ENCODE data around the gene TCF19. TPM values are rescaled to one million over a fixed set of nuclear protein-coding genes. Genes with fewer than 3 reads are reported as not detected.

The TCF19 gene
- total and polyA plus RNA-seq, 2 donors (not counting 3 experiments of a cell fraction or from before 2014, with no cell fraction given), result 13.9 to 31.7 TPM

GRCh38 chr6:31125586-31126363 lies 32.6 kb upstream of the TCF19 start:
- Histone ChIP-seq H3K79me2 (ENCODE audit: control insufficient read depth, insufficient read depth, low read length) (no peaks in the 10 kb centered on the region), H2AFZ (ENCODE audit: low read depth, low read length) (no peak overlapping the region), H3K4me1 (ENCODE audit: control insufficient read depth, extremely low read depth, insufficient read depth, low read length) (peaks cover 36% of the 10 kb centered on the region), H3K27me3 (ENCODE audit: control insufficient read depth in 2 of 2, insufficient read depth in 2 of 2, low read length in 2 of 2) (peaks cover 3 to 6% of the 10 kb centered on the region in 2 experiments), H3K4me3 (replicated peaks in 1 of 3; ENCODE audit: insufficient read depth in 1 of 3, low read depth in 1 of 3, low read length in 3 of 3) (no peak overlapping the region), H3K9ac (replicated peaks; ENCODE audit: extremely low read depth, insufficient read depth, low read length) (no peak overlapping the region), H3K9me3 (replicated peaks; ENCODE audit: control insufficient read depth, insufficient read depth, low read length) (no peaks in the 10 kb centered on the region), H3K27ac (ENCODE audit: insufficient read depth, low read depth, low read length) (no peak overlapping the region), H4K20me1 (replicated peaks; ENCODE audit: control insufficient read depth, extremely low read depth, insufficient read depth, low read length) (no peaks in the 10 kb centered on the region), H3K36me3 (ENCODE audit: control insufficient read depth in 2 of 2, extremely low read depth in 1 of 2, insufficient read depth in 2 of 2, low read length in 2 of 2) (no peaks in the 10 kb centered on the region), H3K4me2 (ENCODE audit: insufficient read depth, low read length) (no peak overlapping the region), H3K9me1 (replicated peaks; ENCODE audit: control insufficient read depth, extremely low read depth, insufficient read depth, low read length) (no peaks in the 10 kb centered on the region)
- CTCF ChIA-PET, result interaction anchor here (0.9 to 10.6 kb wide), 9 partner anchors 10 to 241 kb away, joined by 3 to 71 read pairs (median 7); partner anchors contain the start of genes PSORS1C1 and VARS2
- DNase-seq (ENCODE audit: low read depth, low spot score) (no peak), FAIRE-seq (no peak)
- intact Hi-C loops (cut with micrococcal nuclease), result loop anchor here (5.0 kb wide), 1 partner anchor 298 kb away; no protein-coding TSS in a partner anchor
- BruUV-seq (replicated peaks), result no TSS peak
- POLR2A ChIA-PET, result interaction anchor here (0.6 kb wide), 1 partner anchor 38 kb away, joined by 3 read pairs; no protein-coding TSS in a partner anchor
- TF ChIP-seq JUN (IDR thresholded peaks at IDR 0.05; ENCODE audit: borderline replicate concordance, insufficient read depth, insufficient read length, low read depth) (no peak), POLR2A (IDR thresholded peaks at IDR 0.05; ENCODE audit: low read depth, low read length) (no peak), EZH2 (IDR thresholded peaks at IDR 0.05; ENCODE audit: borderline replicate concordance, low read depth, low read length, severe bottlenecking) (no peak), MYC (IDR thresholded peaks at IDR 0.05; ENCODE audit: low read depth, low read length) (no peak), CTCF (IDR thresholded peaks at IDR 0.05; ENCODE audit: extremely low read depth in 1 of 2, insufficient read depth in 1 of 2, low read depth in 1 of 2, low read length in 2 of 2) (no peak), POLR2AphosphoS5 (IDR thresholded peaks at IDR 0.05; ENCODE audit: insufficient read depth, low read depth, low read length) (no peak), FOS (IDR thresholded peaks at IDR 0.05; ENCODE audit: borderline replicate concordance, insufficient read depth, low read length) (no peak), GATA2 (IDR thresholded peaks at IDR 0.05; ENCODE audit: insufficient read depth, insufficient read length, low read depth, low read length) (no peak), MAX (IDR thresholded peaks at IDR 0.05; ENCODE audit: insufficient read depth, insufficient read length) (no peak)
- dilution Hi-C loops (cut with MboI; ENCODE audit: extremely low pct_ligation_motif_present, low sequenced_read_pairs), result no loop called here

All from endothelial cell of umbilical vein (primary cell).